ENCODE data around the gene LSS.
A peak's percentile ranks its signal among the peaks of the same experiment; 100 is the strongest.
"Not testable (repeated sequence)": the region's sequence is repeated elsewhere in the genome, so short reads cannot be mapped to it uniquely, and the experiment has no call there.

Gene LSS

GRCh38 chr21:46151261-46151988, 77.1 kb downstream of the LSS start:
- no peak for DNase-seq

GRCh38 chr21:46150491-46151121, 78.0 kb downstream of the LSS start:
- no peak for DNase-seq

DNA sequence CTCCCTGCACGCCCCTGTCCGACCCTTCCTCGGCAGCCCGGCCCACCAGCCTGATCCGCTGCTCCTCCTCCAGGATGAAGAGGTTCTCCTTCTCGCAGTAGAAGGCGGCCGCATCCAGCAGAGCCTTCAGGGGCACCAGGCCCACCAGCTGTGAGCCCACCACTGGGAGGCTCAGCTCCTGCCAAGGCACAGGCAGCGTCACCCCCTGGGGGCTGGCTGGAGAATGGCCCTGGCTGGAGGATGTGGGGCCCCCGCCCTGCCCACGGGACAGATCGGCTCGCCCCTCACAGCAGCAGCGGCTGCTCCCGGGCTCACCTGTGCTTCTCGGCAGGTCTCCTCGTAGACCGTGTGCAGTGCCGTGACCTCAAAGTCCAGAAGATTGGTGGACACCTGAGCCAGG, 78.5 kb downstream of the LSS start:
- no peak for DNase-seq

DNA sequence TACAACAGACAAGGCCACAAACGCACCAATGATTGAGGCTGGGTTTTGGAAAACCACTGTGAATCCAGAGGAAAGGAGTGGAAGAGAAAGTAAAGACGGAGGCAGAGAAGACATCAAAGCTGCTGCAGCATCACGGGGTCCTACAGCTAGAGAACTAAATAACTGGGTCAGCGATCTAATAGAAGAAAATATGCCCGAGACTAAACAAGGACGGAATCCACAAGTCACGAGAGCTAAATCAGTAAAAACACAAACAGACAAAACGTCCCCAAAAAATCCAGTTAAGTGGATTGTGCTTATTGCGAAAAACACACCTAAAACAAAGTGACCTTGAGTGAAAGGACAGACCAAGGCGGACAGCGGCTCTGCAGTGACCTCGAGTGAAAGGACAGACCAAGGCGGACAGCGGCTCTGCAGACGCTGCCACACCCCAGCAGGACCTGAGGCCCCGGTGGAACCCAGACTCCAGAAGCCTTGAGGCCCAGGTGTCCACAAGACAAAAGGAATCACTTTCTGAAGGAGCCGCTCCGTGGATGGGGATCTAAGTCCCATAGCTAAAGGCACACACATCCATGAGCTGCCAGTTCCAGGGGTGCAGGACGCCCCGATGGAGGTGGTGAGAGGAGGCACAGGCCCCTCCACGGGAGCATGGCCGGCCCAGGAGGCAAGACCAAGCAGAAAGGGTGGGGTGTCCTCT, 79.2 kb downstream of the LSS start:
- DNase-seq = no peak

DNA sequence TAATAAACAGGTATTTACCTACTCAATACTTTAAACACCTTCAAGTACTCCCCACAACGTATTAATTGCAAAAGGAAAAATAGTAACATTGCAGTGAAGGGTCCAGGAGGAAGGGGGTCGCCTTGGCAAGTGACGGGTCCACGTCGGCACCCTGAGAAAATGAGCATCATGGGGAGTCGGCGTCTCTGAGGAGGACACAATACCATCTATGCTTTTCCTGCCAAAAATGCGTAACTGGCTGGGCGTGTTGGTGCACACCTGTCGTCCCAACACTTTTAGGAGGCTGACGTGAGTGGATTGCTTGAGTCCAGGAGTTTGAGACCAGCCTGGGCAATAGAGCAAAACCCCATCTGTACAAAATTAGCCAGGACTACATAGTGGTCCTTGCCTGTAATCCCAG, 80.5 kb downstream of the LSS start:
- no peak for DNase-seq

DNA sequence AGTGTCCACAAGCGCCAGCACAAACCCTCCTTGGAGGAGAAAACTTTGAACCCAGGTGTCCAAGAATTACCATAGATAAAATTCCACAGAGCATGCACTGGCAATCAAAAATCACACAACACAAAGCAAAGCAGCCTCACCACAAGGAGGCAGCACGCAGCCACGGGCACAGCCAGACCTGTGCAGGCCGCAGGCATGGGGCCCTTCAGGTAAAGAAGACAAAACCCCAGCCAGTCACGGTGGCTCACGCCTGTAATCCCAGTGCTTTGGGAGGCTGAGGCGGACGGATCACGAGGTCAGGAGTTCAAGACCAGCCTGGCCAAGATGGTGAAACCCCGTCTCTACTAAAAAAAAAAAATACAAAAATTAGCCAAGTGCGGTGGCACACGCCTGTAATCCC, 81.1 kb downstream of the LSS start:
- peak; percentile 61 for DNase-seq

GRCh38 chr21:46146856-46147255, 81.7 kb downstream of the LSS start:
- no peak for DNase-seq

- DNase-seq = no peak
Observed at GRCh38 chr21:46145840-46146691, 82.5 kb downstream of the LSS start.

DNA sequence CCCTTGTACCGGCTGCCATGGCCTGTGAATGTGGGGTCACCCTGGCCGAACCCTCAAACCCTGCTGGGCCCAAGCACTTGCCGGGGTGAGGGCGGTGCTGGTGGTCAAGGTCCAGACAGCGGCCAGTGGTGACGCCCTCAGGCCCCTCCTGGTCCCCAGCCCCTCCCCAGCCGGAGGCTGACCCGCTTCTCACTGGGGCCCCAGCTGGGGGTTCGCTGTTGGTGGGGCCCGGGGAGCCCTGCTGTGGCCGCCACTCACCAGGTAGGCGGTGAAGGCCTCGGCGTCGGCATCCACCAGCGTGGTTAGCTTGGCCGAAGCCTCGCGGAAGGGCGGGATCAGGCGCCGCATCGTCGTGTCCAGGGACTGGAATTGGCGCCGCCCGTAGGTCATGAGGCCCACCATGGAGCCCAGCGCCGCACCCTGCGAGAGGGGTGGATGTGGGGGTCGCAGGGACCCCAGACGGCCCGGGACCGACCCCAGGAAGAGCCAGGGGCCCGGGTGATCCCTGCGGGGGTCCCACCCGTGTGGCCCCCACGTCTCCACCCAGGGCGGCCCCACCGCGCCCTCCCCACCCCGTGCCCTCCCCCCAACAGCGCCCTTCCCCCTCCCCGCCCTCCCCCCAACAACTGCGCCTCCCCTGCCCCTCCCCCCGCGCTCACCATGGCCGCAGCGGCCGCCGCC, 83.3 kb downstream of the LSS start:
- no peak for DNase-seq

DNA sequence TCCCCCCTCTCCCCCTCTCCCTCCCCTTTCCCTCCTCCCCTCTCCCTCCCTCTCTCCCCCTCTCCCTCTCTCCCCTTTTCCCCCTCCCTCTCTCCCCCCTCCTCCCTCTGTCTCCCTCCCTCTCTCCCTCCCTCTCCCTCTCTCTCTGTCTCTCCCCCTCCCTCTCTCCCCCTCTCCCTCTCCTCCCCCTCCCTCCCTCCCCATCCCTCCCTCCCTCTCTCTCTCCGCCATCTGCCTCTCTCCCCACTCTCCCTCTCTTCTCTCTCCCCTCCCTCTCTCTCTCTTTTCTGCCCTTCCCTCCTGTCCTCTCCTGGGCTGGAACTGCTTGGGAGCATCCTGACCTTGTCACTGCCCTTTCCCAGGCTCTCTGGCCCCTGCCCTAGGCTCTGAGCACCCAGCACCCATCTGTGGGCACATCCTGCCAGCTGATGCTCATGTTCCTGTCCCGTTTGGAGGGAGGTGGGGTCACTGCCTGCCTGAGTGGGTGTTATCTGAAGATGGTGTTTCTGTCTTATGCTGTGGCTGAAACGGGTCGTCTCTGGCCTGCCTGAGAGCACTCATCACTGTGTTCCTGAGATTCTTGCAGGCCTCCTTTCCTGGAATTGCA, 84.0 kb downstream of the LSS start:
- DNase-seq = no peak

- peak; percentile 36 for DNase-seq
Observed at GRCh38 chr21:46142582-46143473, 85.7 kb downstream of the LSS start.

GRCh38 chr21:46141767-46142581, 86.6 kb downstream of the LSS start:
- DNase-seq = no peak

GRCh38 chr21:46140352-46141003, 88.1 kb downstream of the LSS start:
- DNase-seq = not testable (repeated sequence)

DNA sequence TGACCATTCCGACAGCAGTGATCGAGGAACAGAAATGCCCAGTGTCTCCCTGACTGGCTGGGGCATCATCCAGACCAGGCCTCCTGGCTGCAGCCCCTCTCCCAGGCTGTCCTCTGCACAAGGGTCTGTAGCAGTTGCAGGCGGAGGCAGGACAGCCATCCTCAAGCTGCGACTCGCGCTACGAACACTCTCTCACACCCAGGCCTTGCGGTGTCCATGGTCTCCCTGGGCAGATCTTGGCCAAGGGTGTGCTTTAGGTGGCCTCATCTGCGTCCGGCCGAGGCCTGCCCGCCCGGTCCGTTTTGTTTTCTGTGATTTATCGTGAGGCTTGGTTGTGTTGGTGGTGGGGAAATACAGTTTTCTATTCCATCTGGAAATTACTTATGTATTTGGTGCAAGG, 88.9 kb downstream of the LSS start:
- no peak for DNase-seq

DNA sequence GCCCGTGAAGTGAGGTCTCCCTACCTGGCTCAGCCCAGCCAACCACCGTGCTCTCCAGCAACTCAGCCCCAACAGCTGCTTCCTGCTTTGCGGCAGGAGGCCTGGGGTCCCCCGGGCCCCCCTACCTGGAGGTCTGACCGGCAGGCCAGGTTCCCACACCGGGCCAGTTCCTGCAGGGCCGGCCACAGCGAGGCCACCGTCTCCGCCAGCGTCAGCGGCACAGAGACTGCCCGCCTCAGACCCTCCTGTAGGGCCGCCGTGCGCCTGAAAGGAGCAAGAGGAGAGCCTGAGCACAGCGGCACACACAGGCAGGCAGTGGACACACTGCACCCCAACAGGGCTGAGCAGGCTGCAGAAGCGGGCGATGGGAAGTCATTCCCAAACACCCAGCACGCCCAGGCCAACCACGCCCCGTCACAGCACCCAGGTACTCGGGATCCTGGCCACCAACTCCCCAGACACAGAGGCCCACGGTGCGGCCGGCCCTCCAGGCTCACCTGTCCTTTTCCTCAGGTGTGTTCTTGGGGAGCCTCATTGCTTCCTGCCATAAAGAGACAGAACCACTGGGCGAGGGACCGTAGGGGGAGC, 90.1 kb downstream of the LSS start:
- DNase-seq = no peak

Measured in CD4-positive, alpha-beta T cell treated with Interleukin-12 subunit alpha and Interleukin-12 subunit beta, for 1 hour (primary cell).